Fibroblast of lung (primary cell): Measurements from ENCODE around the gene ELOVL5. TPM values are rescaled to one million over a fixed set of nuclear protein-coding genes. Genes with fewer than 3 reads are reported as not detected.

Experiments used
- DNase-seq, 2 donors: peaks; one replicate each; pipeline versions ENCODE4 v3.0.0 to v3.0.0-alpha.2; 2010; ENCODE audit warnings: low read depth in 2 of 2
- H2AFZ ChIP-seq: 2 replicates; pipeline ENCODE4 v1.5.1; 2012; ENCODE audit warnings: low read length, control low read depth, inconsistent platforms
- H3K27ac ChIP-seq: 2 replicates; pipeline ENCODE4 v1.5.1; 2011; ENCODE audit warnings: low read length, control low read depth; ENCODE audit not compliant: insufficient read depth
- H3K27me3 ChIP-seq: 2 replicates; pipeline ENCODE4 v1.5.1; 2011; ENCODE audit warnings: mild to moderate bottlenecking, low read length; ENCODE audit not compliant: control insufficient read depth, insufficient read depth
- H3K36me3 ChIP-seq: 2 replicates; pipeline ENCODE4 v1.5.1; 2011; ENCODE audit warnings: low read length; ENCODE audit not compliant: control insufficient read depth, insufficient read depth
- H3K4me1 ChIP-seq: 2 replicates; pipeline ENCODE4 v1.5.1; 2011; ENCODE audit warnings: low read length; ENCODE audit not compliant: control insufficient read depth, insufficient read depth; ENCODE audit errors: extremely low read depth
- H3K4me2 ChIP-seq: 2 replicates; pipeline ENCODE4 v1.5.1; 2011; ENCODE audit warnings: low read length, control low read depth; ENCODE audit not compliant: insufficient read depth; ENCODE audit errors: extremely low read depth
- H3K4me3 ChIP-seq, 4 experiments: fragments of 200-600 bp in 1 of 4; sonication (generic) in 1 of 4; replicated peaks in 1 of 4; 2 replicates each; pipeline ENCODE4 v1.5.1; 2011 to 2016; ENCODE audit warnings: low read length in 4 of 4, low read depth in 3 of 4, mild to moderate bottlenecking in 3 of 4, control low read depth in 2 of 4, inconsistent platforms in 1 of 4, mixed read lengths in 1 of 4; ENCODE audit not compliant: insufficient read depth in 1 of 4; ENCODE audit errors: control extremely low read depth in 1 of 4
- H3K79me2 ChIP-seq: 2 replicates; pipeline ENCODE4 v1.5.1; 2012; ENCODE audit warnings: mild to moderate bottlenecking, low read length, inconsistent platforms; ENCODE audit not compliant: control insufficient read depth, insufficient read depth
- H3K9ac ChIP-seq: 2 replicates; pipeline ENCODE4 v1.5.1; 2011; ENCODE audit warnings: mild to moderate bottlenecking, low read length, control low read depth; ENCODE audit not compliant: insufficient read depth
- H3K9me3 ChIP-seq: 2 replicates; pipeline ENCODE4 v1.5.1; 2012; ENCODE audit warnings: low read depth, low read length; ENCODE audit not compliant: control insufficient read depth, insufficient read depth
- H4K20me1 ChIP-seq: 2 replicates; pipeline ENCODE4 v1.5.1; 2011; ENCODE audit warnings: low read length; ENCODE audit not compliant: control insufficient read depth, insufficient read depth; ENCODE audit errors: extremely low read depth
- CTCF ChIP-seq, 2 donors: IDR thresholded peaks in 1 of 2; conservative IDR thresholded peaks in 1 of 2; 1 replicate in 1 of 2; 2 replicates in 1 of 2; pipeline ENCODE4 v1.5.1; 2011 to 2012; ENCODE audit warnings: low read length in 2 of 2, control low read depth in 1 of 2, inconsistent platforms in 1 of 2, low read depth in 1 of 2, mild to moderate bottlenecking in 1 of 2
- EZH2 ChIP-seq: IDR thresholded peaks from 2 replicates; pipeline ENCODE4 v1.5.1; 2012; ENCODE audit warnings: low read length, control low read depth, mild to moderate bottlenecking; ENCODE audit errors: missing control alignments
- polyA minus RNA-seq: library from RNA; depleted of rRNA, polyadenylated mRNA; stranded (reverse); fragments of >200 nt; gene quantifications from 2 replicates; pipeline ENCODE4 v1.2.3, GENCODE V29; 2011; ENCODE audit warnings: low replicate concordance
- polyA plus RNA-seq, 2 donors: library from polyadenylated mRNA; depleted of rRNA in 1 of 2; stranded (reverse) in 1 of 2; unstranded in 1 of 2; fragments of >200 nt; gene quantifications; 2 replicates each; pipeline ENCODE4 v1.2.1, GENCODE V29; 2011 to 2012; ENCODE audit warnings: missing spikeins in 1 of 2
- total RNA-seq: library from RNA; depleted of rRNA; stranded (reverse); fragments of >200 nt; gene quantifications from 2 replicates; pipeline ENCODE4 v1.2.1, GENCODE V29; 2014

Gene ELOVL5, protein sequence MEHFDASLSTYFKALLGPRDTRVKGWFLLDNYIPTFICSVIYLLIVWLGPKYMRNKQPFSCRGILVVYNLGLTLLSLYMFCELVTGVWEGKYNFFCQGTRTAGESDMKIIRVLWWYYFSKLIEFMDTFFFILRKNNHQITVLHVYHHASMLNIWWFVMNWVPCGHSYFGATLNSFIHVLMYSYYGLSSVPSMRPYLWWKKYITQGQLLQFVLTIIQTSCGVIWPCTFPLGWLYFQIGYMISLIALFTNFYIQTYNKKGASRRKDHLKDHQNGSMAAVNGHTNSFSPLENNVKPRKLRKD
- total RNA-seq (61.6 and 67.7 TPM in 2 replicates), polyA plus RNA-seq (71.6 and 96.7 TPM in 2 replicates), polyA minus RNA-seq (75.9 and 80.8 TPM in 2 replicates)
- 74.5 and 96.4 TPM in 2 replicates for polyA plus RNA-seq (2012)

GRCh38 chr6:53348371-53349208, at the start of gene ELOVL5:
Gene ELOVL5 (minus strand): TSS chr6:53348950. CDS start chr6:53295699, 53,251 bp downstream.
- Histone ChIP-seq H3K9me3 (no peaks in the 10 kb centered on the region), H3K79me2 (peaks cover 41% of the 10 kb centered on the region), H3K4me3 (peak within 1 kb of the TSS; percentile 81 to 91 (median 82)), H3K4me2 (peak within 1 kb of the TSS; percentile 96), H3K9ac (peak within 1 kb of the TSS; percentile 93), H3K27me3 (no peaks in the 10 kb centered on the region), H3K4me1 (peaks cover 5% of the 10 kb centered on the region), H2AFZ (peak within 1 kb of the TSS; percentile 83), H3K36me3 (no peaks in the 10 kb centered on the region), H3K27ac (peak within 1 kb of the TSS; percentile 93), H4K20me1 (no peaks in the 10 kb centered on the region)
- TF ChIP-seq EZH2 (no peak), CTCF (conservative IDR thresholded peaks at IDR 0.05 in 1 of 2, IDR thresholded peaks at IDR 0.05 in 1 of 2; ENCODE audit: low read depth in 1 of 2, low read length in 2 of 2) (no peak)
- DNase-seq = peak; percentile 99

DNA sequence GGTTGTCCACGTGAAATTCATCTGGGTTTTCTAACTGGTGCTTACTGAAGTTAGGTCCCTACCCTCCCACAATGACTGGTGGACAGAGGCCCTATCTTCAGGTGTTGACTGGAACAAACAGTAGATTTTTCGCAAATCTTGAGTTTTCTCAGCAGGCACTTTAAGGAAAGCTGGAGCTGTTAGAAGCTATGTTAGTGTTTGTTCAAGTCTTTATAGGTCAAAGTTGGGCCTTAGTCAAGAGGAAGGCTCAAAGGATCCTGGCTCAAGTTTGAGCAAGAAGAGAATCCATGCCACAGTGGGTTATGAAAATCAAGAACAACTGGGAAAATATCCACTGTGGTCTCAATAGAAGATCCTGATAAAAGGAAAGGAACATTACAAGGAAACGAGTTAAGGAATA, 48.5 kb upstream of the ELOVL5 start:
- no peak for TF ChIP-seq EZH2
- no peak for TF ChIP-seq CTCF (conservative IDR thresholded peaks at IDR 0.05 in 1 of 2, IDR thresholded peaks at IDR 0.05 in 1 of 2; ENCODE audit: low read depth in 1 of 2, low read length in 2 of 2)
- no peak overlapping the region for H3K4me3 ChIP-seq
- H3K36me3 ChIP-seq = no peaks in the 10 kb centered on the region
- DNase-seq = no peak
- H3K79me2 ChIP-seq = no peaks in the 10 kb centered on the region
- no peak overlapping the region for H3K4me2 ChIP-seq
- no peaks in the 10 kb centered on the region for H3K9me3 ChIP-seq
- H3K27me3 ChIP-seq = no peaks in the 10 kb centered on the region
- no peak overlapping the region for H3K9ac ChIP-seq
- no peak overlapping the region for H2AFZ ChIP-seq
- H4K20me1 ChIP-seq = no peaks in the 10 kb centered on the region
- H3K27ac ChIP-seq = no peak overlapping the region
- no peaks in the 10 kb centered on the region for H3K4me1 ChIP-seq

DNA sequence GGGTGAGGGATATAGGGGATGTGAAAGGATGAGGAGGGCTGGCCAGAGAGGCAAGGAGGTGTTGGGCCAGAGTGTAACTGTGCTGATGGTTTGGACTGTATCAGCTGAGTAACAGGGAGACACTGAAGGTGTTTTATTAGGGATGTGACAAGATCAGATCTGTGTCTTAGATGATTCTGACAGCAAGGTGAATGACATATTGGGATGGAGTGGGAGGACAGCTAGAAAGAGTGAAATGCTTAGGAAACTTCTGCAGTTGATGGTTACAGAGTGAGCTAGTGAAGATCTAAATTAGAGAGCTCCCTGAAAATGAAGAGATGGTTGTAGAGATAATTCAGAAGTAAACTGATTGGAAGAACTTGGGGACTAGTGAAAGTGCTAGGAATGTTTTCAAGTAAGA, 47.2 kb upstream of the ELOVL5 start:
- DNase-seq = no peak
- H3K36me3 ChIP-seq = no peaks in the 10 kb centered on the region
- no peaks in the 10 kb centered on the region for H3K9me3 ChIP-seq
- H3K27ac ChIP-seq = no peak overlapping the region
- H3K27me3 ChIP-seq = no peaks in the 10 kb centered on the region
- H4K20me1 ChIP-seq = no peaks in the 10 kb centered on the region
- no peak overlapping the region for H3K4me2 ChIP-seq
- H3K4me1 ChIP-seq = no peaks in the 10 kb centered on the region
- no peak overlapping the region for H3K4me3 ChIP-seq
- H3K79me2 ChIP-seq = no peaks in the 10 kb centered on the region
- H2AFZ ChIP-seq = no peak overlapping the region
- no peak for TF ChIP-seq CTCF (conservative IDR thresholded peaks at IDR 0.05 in 1 of 2, IDR thresholded peaks at IDR 0.05 in 1 of 2; ENCODE audit: low read depth in 1 of 2, low read length in 2 of 2)
- no peak for TF ChIP-seq EZH2
- no peak overlapping the region for H3K9ac ChIP-seq
